Epithelial cell of proximal tubule (primary cell): ENCODE data around the gene ZNF536. TPM values are rescaled to one million over a fixed set of nuclear protein-coding genes. Genes with fewer than 3 reads are reported as not detected.

Experiments used
- DNase-seq: peaks from one replicate; pipeline ENCODE4 v3.0.0-alpha.2; 2011; ENCODE audit warnings: low read depth
- H3K4me3 ChIP-seq: 2 replicates; pipeline ENCODE4 v1.5.1; 2011; ENCODE audit warnings: low read depth, mild to moderate bottlenecking, low read length
- total RNA-seq: library from RNA; depleted of rRNA; stranded (reverse); fragments of >200 nt; gene quantifications from 2 replicates; pipeline ENCODE4 v1.2.3, GENCODE V29; 2015
- TF ChIP-seq, protein P1 (sequence below): conservative IDR thresholded peaks from 2 replicates; pipeline ENCODE4 v1.5.1; 2012; ENCODE audit warnings: low read depth, mild to moderate bottlenecking, low read length

ZNF536 gene
- total RNA-seq, 1 donor from 2014 or later = not detected

DNA sequence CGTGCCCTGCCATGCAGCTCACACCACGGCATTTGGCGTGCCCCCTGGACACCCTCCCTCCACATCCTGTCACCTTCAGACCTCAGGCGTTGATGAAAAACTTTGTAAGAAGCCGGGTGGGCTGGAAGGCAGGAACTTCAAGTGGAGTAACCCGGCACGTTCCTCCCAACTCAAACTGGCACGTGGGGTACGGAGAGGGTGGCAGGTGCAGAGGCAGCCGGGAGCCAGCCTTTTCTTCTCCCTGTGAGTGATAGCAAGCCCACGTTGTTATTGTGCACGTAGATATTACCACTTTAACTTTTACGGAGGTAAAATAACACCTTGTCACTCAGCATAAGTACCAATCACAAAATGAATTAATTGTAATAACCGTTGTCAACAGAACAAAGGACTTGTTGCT is 198.0 kb downstream of the ZNF536 start:
- TF ChIP-seq, protein P1, sequence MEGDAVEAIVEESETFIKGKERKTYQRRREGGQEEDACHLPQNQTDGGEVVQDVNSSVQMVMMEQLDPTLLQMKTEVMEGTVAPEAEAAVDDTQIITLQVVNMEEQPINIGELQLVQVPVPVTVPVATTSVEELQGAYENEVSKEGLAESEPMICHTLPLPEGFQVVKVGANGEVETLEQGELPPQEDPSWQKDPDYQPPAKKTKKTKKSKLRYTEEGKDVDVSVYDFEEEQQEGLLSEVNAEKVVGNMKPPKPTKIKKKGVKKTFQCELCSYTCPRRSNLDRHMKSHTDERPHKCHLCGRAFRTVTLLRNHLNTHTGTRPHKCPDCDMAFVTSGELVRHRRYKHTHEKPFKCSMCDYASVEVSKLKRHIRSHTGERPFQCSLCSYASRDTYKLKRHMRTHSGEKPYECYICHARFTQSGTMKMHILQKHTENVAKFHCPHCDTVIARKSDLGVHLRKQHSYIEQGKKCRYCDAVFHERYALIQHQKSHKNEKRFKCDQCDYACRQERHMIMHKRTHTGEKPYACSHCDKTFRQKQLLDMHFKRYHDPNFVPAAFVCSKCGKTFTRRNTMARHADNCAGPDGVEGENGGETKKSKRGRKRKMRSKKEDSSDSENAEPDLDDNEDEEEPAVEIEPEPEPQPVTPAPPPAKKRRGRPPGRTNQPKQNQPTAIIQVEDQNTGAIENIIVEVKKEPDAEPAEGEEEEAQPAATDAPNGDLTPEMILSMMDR = no peak
- H3K4me3 ChIP-seq = no peak overlapping the region
- no peak for DNase-seq

DNA sequence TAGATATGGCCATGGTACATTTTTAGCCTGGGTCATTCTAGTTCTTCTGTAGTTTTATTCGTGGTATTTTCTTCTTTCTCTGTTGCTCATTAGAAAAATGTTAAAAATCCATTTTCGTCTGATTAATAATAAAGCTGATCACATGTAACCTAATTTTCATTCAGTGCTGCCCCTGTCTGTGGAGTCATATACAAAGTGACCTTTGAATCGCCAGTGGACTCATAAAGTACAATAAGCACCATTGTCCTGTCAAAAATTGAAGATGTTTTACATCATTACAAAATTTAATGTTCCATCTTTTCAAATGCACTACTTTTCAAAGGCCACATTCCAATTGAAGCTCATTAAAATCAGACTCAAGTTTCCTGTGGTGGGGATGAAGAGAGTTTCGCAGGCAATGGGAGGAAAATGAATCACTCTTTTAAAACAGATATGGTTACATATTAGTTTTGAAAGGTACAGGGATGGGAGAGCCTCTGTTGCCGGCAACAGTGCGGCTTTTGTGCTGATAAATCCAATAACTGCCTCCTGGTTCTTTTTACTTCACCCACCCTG is 205.4 kb downstream of the ZNF536 start:
- H3K4me3 ChIP-seq = no peak overlapping the region
- DNase-seq = no peak
- TF ChIP-seq, protein P1 = no peak

DNA sequence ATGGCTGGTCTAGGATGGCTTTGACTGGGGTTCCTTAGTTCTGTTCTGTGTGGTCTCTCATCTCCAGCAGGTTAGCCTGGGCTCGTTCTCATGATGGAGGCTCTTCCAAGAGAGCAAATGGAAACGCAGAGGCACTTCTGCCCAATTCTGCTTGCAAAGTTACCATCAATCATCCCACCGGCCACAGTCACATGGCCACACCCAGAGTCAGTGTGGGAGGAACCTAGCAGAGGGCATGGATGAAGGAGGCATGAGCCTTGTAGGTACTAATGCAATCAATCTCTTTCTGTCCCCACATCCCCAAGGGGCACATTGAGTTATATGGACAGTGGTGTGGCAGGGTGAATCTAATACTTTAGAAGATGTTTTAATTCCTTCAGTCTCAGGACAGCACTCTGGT is 207.2 kb downstream of the ZNF536 start:
- H3K4me3 ChIP-seq = no peak overlapping the region
- TF ChIP-seq, protein P1 = no peak
- DNase-seq = no peak

DNA sequence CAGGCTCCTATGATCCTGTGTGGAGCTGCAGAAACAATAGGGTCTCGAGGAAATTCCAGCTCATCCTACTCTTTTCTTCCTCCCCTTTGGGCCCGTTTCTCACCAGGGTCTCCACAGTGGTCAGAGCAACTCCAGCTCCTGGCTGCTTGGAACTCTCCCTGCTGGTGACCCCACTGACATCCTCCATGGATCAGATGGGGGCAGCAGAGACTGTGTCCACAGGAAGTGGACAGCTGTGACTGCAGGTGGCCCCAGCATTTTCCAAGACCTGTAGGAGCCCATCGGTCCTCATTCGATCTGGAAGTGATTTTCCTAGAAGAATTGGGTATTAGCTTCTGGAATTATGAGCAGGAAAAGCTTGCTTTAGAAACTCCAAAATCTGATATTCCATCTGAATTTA is 208.5 kb downstream of the ZNF536 start:
- TF ChIP-seq, protein P1 = no peak
- no peak overlapping the region for H3K4me3 ChIP-seq
- no peak for DNase-seq

DNA sequence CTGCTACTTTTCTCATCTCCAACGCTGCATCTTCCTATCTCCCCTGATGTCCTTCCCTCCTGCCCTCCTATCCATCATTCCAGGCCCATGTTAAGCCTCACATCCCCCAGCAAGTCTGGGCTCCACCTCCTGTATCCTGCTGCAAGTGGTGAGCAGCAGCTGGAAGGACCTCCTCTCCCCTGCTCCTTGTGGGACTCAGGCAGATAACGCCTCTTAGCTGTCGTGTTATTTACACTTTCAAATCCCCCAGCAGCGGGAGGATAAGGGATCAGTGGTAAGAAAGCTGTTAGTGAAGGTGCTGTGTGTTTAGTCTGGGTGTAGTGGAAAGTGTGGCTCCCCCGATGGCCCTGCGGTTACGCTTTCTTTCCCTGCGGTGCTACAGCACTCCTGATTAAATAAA is 211.9 kb downstream of the ZNF536 start:
- no peak overlapping the region for H3K4me3 ChIP-seq
- TF ChIP-seq, protein P1 = no peak
- DNase-seq = no peak

DNA sequence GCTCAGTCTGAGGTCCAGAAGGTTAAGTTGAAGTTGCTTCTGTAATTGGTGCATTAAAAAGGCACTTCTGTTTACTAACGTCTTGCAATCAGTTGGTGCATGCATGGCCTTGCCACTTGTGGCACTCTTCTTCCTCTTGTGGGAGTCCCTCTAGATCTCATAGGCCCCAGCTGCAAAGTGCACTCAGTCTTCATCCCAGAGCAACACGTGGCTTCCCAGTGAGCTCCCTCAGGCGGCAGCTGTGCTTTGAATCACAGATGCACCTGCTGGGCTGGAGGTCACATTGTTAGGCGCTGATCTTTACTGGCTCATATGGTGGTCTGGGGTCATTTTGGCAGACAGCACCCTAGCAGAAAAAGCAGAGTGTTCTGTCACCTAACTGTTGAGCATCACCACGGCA is 215.7 kb downstream of the ZNF536 start:
- TF ChIP-seq, protein P1 = no peak
- DNase-seq = no peak
- no peak overlapping the region for H3K4me3 ChIP-seq

DNA sequence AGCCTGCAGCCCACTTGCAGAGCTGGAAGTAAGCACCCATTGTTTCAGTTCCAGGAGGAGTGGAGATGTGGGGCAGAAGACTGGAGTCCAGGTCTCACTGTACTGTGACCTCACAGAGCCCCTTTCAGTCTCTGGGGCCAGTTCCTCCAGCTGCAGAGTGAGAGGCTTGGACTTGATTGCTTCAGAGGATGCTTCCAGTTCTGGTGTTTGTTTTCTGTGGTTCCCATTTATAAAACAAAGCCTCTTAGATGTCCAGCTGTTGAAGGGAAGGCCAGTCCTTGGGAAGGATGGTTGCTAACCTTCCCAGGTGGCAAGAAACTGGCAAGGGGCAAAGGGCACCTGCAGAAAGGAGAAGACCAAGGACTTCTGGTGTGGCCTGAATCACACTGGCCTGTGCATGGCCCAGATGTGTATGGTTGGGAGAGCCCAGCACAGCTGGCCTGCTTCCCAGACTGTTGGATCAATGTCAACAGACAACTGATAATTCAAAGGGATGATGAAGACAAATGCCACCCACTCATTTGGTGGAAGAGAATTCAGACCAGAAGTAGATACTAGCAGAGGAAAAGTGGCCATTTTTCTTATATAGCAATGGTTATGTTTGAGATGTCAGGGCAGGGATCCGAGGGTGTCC is 218.5 kb downstream of the ZNF536 start:
- TF ChIP-seq, protein P1 = no peak
- no peak overlapping the region for H3K4me3 ChIP-seq
- no peak for DNase-seq
